HG02943 (cell line): ENCODE data around the gene SMLR1.
"Not testable (repeated sequence)": the region's sequence is repeated elsewhere in the genome, so short reads cannot be mapped to it uniquely, and the experiment has no call there.

ENCODE experiments used
- ATAC-seq: cut with Tn5 transposase; IDR thresholded peaks from one replicate; pipeline ENCODE4 v1.9.1; 2021; ENCODE audit warnings: mild to moderate bottlenecking, low read depth, moderate library complexity; ENCODE audit not compliant: unreplicated experiment

The SMLR1 gene

DNA sequence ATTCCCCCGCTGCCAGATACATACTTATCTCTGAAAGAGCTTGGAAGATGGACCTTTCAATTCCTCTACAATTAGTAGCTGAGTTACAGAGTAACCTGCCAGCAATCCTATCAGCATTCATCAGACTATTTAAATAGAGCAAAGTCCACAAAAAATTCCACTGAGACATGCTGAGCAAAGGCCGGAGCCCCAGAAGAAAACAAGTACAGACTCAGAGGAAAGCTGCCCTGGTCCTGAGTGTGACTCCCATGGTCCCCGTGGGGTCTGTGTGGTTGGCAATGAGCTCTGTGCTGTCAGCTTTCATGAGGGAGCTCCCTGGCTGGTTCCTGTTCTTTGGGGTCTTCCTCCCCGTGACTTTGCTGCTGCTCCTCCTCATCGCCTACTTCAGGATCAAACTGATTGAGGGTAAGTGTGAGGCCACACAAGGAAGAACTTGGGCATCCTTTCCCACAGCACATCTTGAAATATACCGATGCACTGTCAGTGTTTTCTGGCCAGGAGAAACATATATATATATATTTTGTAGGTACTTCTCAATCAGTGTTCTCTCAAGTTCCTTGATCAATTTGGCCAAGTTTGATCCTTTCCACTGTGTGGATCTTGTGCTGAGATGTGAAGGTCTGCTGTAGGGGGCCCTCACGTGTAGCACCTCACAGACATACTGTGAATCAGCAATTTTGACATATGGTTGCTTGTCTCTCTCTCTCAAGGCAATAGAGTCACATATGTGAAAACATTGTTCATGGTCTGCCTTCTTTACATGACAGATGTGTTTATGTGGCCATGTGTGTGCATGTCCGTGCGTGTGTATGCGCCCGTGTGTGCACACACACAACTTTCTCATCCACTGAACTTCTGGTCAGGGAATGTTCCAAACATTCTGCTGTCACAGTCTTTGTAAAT, at the start of gene SMLR1:
Gene SMLR1 (plus strand): TSS at position 160 of the 903 bp plus-strand sequence. CDS start 8 bp downstream, at position 168.
- ATAC-seq = no peak

DNA sequence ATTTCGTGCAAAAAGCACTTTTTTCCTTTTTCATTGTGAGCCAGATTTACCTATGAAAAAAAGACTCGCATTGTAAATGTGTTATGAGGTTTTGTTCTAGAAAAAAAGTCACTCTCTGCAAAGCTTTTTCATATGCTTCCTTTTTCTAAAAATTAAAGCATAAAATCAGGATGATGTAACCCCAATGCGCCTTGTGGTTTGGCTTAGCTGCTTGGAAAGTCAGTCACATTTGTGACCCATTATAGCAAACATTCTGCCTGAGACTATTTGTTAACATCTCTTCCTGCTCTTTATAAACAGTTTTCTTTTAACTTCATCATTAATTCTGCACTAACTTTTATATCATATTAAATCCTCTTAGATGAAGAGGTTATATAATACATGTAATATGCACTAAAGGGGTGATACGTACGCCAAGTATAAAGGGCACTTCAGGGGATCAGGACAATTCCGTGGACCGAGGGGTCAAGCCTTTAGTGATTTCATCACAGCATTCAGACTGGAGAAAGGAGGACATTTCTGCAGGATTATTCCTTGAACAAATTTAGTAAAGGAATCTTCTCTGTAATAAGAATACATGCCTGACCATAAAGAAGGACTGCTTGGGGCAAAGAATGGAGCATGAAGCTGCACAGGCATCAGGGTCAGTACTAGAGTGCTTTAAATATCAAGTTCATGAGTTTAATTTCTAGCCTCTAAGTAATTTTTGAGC, 48.1 kb upstream of the SMLR1 start:
- no peak for ATAC-seq

DNA sequence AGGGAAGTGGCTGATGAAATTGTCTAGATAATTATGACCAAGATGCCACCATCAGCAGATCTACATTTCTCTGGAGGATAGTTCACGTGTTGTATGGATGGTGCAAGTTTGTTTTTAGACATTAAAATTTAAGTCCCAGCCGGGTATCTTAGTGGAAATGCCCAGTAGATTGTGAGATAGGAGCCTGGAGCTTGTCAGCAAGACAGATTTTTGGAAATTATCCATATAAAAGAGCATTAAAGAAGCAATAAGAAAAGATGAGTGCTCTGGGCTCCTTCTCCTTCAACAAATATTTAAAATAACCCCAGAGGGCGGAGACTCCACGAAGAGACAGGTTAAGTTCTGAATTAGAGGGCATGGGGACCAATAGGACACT, 47.6 kb upstream of the SMLR1 start:
- no peak for ATAC-seq

DNA sequence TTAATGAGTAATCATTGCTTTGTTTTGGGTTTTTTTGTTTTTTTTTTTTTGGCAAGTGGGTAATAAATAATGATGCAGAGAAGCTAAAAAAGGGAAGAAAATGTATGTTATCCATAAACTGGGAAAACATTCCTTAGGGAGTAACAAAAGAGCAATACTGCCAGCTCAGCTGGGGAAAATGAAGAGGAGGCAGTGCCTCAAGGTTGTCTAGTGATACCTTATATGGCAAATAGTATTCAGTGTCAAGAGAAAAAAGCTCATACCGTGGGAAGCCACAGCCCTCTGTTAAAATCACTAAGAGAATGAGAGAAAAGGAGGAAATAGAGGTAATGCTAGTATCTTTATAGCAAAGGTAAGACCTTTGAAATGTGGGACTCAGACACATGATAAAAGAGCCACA, 47.1 kb upstream of the SMLR1 start:
- no peak for ATAC-seq

DNA sequence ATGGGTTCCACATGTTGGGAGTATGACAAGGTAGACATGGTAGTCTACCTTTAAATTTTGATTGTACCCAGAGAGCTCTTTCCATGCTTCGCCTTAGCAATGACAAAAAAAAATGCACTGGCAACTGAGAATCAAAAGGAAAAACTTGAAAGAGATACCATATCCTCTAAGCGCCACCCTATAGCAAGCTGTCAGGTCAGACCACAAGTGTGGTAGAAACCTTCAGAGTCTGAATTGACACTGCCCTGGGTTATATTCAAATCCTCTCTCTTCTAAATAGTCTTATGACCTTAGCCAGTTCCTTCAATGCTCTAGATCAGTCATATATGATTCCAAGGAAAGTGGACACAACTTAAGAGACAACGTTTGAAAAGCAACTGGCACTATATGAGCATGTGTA, 45.6 kb upstream of the SMLR1 start:
- no peak for ATAC-seq

DNA sequence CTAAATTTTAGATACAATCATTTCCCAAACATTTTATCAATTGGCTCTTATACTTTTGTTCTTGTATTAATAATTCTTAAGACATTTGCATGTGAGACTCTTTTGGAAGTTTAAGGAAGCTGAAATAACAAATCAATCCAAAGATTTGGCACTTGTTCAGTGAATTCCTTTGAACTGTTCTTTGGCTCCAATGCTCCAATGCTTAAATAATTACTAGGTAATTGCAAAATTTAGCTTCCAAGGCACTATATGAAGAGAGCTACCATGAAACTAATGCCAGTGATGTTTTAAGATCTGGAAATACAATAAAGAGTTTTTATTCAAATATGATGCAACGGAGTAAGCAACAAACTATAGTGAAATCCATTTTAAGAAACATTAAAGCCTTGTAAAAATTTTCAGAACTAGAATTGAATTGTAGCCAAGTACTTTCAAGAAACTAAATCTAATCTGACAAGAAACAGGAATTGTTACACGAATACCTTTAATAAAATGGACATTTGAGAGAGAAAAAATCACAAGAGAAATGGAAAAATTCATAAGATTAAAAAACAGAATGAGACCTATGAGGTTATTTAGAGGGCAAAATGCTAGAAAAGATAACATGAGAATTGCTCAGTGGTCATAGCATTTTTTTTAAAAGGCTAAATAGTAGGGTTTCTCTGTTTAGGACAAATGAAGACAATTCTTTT, 43.6 kb upstream of the SMLR1 start:
- ATAC-seq = no peak

DNA sequence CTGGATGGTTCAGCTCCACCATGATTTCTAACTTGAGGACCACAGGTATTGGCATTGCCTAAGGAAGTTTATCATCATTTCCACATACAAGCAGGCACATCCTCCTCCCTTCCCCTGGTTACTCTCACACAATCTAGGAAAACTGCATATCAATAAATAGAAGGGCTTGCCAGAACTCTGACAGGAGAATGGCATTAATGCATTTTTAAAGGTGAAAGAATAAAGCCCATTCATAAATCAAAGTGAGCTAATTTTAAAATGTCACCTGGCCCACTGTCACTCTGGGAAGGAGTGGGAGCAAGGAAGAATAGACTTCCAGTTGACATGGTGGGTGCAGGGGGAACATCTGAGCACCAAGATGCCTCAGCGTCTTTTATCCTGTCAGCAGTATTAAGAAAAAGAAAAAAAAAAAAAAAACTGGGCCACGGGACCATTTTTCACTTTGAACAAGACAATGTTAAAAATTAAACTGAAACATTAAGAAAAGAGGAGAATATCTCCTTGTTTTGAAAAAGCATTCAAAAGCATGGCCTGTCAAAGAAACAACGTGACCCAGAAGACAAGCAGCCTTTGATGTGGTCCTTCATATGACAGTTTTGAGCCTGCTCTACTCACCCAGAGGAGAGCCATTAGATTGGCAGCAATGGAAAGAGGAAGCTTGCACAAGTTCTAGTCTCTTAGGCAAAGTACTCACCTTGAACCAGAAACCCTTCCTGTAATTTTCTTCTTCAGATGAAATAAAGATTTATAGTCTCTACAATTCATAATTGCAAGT, 39.3 kb upstream of the SMLR1 start:
- ATAC-seq = no peak

DNA sequence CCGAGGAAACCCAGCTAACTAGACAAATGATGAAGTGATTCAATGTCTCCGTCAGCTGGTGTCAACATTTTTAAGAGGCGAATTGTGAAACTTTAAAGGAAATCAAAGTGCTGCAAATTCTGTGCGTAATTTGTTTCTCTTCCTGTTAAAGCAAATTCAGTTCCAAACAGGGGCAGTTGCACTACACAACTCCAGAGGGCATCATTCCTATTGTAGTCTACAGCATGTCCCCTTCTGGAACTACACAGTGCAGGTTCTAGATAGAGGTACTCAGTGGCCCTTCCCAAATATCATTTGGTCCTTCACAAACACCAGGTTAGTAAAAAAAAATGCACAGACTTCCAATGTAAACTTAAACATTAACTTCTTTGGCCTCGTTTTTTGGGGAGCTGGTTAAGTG, 38.3 kb upstream of the SMLR1 start:
- ATAC-seq = no peak

DNA sequence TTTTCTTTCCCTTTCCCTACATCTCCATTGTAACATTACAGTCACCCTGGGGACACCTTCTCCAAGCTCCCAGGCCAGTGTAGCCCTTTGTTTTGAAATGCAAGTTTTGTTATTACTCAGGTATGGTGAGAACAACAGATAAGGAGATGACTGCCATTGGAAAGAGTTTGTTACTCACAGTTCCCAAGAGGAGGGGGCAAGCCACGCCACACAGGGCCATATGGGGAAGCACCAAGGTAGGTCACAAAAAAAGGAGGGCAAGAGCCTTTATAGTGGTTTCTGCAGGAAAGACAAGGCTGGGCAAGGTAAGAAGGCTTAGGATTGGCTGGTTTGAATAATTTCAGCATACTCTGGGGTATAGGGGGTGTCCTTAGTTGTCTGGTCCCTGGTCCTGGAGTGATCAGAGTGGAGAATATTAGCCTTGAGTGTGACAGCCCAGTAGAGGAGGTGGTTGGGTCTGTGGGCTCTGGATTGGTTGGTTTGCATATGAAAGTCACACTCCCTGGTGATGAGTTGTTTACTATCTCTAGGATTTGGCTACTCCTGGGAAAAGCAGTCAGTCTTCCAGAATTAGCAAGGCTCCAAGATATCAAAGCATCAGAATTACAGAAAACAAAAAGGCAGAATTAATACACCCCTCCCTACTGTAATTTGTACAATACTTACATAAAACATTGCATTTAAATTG, 33.1 kb upstream of the SMLR1 start:
- ATAC-seq = no peak

DNA sequence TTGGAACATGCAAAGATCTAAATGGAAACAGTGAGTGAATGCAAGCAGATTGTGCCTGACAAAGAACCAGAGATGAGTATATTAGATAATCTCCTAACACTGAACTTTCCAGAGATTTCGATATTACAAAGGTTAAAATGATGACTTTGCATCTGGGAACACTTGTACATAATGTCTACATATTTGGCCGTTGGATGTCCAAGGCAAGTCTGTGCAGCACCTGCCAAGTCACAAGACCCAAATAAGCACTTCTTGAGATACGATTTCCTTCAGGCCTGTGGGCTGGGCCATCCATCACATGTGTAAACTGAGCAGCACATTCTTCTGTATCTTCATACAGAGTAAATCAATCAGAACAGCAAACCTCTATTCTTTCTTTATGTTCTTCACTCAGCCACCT, 32.5 kb upstream of the SMLR1 start:
- ATAC-seq = no peak

DNA sequence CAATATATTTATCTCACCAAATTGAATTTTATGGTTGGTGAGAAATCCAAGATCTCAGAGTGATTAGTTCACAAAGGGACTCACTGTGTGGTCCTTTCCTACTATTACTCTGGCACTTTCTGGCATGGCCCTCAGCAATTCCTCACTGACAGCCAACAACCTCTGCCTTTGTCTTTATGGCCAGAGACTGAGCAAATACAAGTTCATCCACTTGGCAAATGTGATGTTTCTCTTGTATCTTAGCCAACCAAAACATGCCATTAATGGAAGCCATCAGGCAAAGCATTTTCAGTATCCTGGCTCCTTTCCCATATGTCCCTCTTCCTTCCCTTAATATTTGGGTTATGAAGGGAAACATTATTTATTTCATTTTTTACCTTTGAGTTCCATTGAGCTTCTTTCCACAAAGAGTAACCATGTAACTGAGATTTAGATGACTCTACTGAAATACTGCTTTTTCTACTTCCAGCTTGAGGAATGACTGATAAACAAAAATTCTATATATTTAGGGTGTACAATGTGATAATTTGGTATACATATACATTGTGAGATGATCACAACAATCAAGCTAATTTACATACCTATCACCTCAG, 30.8 kb upstream of the SMLR1 start:
- ATAC-seq = no peak

DNA sequence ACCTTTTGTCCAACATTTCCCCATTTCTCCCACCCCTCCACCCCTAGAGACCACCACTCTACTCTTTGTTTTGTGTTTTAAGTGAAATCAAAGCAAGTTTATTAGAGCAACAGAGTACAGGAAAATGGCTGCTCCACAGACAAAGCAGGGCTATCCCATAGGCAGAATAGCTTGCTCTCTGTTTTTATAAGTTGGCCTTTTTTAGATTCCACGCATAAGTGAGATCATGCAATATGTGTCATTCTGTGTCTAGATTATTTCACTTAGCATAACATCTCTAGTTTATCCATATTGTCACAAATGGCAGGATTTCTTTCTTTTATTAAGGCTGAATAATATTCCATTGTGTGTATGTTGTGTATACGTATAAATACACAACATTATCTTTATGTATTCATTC, 30.1 kb upstream of the SMLR1 start:
- ATAC-seq = no peak

DNA sequence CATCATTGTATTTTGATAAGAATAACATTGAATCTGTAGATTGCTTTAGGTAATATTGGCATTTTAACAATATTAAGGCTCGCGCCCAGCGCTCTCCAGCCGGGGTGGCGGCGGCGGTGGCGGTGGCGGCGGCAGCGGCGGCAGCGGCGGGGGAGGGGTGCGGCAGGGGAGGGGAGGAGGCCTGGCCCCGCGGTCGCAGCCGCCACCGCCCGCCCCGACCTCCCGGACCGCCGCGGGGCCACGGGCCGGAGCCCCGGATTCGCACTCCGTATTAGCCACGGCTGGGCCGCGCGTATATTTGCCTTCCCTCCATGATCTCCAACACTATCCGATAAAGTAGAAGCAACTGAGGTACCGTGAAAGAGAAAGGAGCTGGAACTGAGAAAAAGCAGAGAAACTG, 25.8 kb upstream of the SMLR1 start:
- ATAC-seq = not testable (repeated sequence)

DNA sequence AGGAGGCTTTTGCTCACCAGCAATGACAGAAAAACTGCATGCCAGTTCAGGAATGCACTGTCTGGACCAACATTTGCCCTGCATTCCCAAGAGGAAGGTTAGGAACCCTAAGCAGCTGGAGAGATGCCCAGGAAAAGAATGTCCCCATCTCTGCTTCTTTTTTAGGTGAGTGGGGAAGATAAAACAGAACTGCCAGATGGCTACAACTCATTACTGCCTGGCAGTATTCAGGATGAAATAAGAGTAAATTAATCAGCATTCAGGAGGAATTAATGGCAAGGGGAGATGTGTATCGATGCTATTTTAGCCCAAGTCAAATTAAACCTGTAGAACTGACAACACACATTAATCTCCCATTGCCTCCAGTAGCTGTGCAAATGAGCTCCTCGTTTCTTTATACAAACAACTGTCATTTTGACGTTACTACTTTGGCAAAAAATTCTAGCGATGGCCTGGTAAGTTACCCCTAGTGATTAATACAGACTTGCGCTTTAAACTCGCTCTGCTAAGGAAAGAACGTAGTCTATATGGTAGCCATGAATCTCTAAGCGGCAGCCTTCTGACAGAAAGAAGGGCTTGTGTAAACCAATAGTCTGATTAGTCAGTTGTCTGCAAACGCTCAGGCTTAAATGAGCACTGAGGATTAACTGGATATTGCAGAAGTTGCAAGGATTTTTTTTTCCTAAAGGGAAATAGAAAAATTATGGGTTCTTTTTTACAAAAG, 16.7 kb upstream of the SMLR1 start:
- no peak for ATAC-seq

DNA sequence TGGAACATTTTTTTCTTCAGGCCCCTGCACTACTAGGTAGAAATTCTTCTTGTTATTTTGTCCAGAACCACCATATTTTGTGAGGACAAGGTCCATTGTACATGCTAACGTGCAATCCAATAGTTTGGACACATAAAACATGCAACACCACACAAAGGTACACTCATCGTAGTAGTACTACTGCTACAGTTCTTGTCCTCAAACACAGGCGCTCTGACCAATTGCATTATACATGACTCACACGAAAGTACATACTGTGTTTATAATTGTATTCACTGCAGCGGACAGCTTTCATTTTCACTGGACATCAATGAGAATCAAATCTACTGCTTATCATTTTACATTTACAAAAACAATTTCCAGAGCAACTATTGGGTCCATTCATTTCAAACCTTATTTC, 15.3 kb upstream of the SMLR1 start:
- ATAC-seq = no peak

DNA sequence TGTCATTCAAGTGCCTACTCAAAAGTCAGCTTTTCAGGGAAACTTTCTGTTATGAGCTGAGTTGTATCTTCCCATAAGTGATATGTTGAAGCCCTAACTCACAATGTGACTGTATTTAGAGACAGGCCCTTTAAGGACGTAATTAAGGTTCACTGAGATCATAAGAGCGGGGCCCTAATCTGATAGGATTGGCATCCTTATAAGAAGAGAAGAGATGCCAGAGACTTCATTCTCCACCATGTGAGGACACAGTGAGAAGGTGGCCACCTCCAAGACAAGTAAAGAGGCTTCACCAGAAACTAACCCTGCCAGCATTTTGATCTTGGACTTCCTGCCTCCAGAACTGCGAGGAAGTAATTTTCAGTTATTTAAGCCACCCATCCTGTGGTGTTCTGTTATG, 12.7 kb upstream of the SMLR1 start:
- no peak for ATAC-seq

DNA sequence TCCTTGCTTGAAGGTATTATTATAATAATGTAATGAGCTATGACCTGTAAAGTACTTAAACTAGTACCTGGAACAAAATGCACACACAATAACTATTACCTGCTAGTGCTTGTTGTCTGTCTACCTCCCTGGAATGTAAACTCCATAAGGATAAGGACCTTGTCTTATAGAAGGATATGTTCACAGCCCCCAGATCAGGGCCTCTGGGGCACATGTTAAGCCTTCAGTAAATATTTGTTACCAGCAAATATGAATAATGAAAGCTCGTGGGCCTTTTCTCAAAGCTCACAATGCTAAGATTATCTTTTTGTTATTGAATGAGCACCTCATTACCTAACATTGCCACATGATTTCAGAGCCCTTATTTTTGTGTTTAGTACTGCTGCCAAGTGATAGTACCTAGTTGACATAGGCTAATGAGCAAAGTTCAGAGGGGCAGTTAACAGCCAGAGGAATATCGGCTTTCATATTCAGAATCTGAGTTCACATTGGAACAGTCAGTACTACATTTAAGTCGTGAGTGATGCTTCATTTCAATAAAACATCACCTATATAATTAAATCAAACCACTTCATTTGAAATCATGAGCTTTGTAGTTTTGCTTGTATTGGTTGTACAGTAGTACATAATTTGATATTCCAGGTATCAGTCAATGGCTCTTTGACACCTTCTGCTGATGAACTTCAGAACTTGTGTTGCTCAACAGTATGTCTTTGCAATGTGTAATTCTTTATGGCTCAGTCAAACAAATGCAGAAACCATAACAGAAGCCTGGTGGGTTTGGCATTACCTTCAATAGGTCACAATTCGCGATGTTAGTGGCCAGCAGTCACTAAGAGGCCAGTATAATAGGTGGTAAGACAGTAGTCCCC, 11.8 kb upstream of the SMLR1 start:
- no peak for ATAC-seq

DNA sequence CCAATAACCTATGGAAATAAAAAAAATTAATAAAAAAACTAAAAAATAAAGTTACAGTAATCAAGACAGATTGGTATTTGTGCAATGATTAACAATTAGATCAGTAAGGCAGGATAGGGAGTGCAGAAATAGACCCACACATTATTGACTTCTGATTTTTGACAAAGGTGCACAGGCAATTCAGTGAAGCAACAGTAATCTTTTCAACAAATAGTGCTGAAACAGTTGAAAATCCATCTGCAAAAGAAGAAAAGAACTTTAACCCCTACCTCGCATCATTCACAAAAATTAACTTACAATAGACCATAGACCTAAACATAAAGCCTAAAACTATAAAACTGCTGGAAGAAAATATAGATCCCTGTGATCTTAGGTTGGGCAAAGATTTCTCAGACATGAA, 4.5 kb upstream of the SMLR1 start:
- ATAC-seq = no peak
